Left renal pelvis (tissue), 4 donors: Measurements from ENCODE around the gene DNAJC27. TPM values are rescaled to one million over a fixed set of nuclear protein-coding genes. Genes with fewer than 3 reads are reported as not detected.
A peak's percentile ranks its signal among the peaks of the same experiment; 100 is the strongest.

ENCODE experiments used
- DNase-seq, 4 donors: peaks; one replicate each; pipeline ENCODE4 v3.0.0-alpha.2; 2013; ENCODE audit warnings: low read depth in 4 of 4, low spot score in 3 of 4
- polyA plus RNA-seq, 4 donors: library from polyadenylated mRNA; unstranded; fragments of 120-200 nt; gene quantifications; one replicate each; pipeline ENCODE4 v1.2.1, GENCODE V29; 2013; ENCODE audit not compliant: insufficient read length in 4 of 4

DNAJC27 gene
- polyA plus RNA-seq, 4 donors = 6.5 to 10.4 (median 10.1) TPM

- DNase-seq = no peak
Measured at GRCh38 chr2:24971286-24971535, 544 bp downstream of the DNAJC27 start.

- peak; percentile 39 to 50 (median 44) for DNase-seq
Measured at GRCh38 chr2:24970483-24971285, 1.1 kb downstream of the DNAJC27 start.

DNA sequence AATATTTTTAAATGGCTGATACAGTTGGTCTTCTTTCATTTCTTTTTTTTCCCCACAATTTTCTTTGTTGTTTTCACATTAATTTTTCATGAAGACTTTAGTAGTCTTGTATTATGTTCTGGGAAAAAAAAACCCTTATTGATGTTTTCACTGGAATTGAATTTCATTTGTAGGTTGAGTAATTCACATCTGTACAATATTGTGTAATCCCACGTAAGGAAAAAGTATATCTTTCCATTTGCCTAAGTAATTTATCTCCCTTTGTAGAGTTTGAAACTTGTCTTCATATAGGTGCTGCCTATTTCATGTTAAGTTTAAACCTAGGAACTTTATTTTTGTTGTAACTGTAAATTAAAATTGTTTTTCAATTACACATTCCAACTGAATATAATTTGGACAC, 2.0 kb downstream of the DNAJC27 start:
- no peak for DNase-seq

DNA sequence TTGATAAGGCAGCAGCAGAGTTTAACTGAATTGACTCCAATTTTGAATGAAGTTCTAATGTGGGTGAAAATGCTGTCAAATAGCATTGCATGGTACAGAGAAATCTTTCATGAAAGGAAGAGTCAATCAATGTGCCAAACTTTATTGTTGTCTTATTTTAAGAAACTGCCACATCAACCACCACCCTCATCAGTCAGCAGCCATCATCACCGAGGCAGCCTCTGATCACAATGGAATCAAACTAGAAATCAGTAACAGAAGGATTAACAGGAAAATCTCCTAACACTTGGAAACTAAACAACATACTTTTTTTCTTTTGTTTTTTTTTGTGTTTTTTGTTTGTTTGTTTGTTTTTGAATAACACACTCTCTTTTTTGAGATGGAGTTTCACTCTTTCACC, 9.9 kb downstream of the DNAJC27 start:
- DNase-seq = no peak

DNA sequence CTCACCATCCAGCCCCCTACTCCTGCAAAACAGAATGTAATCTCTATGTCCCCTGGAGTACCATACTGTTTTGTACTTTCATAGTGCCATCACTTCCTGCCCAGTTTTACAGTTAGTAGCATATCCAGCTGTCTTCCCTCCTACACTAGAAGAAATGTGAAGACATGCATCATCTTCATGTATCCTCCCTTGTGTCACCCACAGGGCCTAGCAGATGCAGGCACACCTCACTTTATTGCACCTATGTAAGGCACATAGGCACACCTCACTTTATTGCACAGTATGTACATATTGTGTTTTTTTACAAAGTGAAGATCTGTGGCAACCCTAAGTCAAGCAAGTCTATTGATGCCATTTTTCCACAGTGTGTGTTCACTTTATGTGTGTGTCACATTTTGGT, 12.0 kb downstream of the DNAJC27 start:
- DNase-seq = no peak

DNA sequence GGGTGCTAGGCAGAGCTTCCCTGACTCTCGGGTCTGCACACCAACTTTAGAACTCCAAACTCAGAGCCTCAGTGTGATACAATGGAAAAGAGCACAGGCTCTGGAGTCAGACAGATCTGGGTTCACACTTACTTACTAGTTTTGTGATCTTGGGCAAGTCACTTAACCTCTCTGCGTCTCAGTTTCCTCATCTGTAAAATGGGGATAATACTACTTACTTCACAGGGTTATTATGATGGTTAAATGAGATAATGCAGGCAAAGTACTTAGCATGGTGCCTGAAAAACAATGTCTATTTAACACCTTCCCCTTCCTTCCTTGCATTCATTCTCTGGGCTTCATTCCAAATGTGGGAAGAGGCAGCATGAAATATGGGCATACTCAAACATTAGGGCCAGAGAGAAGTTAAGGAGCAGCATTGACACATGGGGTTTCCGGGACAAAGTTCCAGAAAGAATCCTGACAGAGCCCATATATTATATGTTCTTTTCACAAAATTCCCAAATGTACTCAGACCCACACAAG, 13.3 kb downstream of the DNAJC27 start:
- DNase-seq = no peak

- no peak for DNase-seq
Measured at GRCh38 chr2:24957976-24958375, 13.8 kb downstream of the DNAJC27 start.

DNA sequence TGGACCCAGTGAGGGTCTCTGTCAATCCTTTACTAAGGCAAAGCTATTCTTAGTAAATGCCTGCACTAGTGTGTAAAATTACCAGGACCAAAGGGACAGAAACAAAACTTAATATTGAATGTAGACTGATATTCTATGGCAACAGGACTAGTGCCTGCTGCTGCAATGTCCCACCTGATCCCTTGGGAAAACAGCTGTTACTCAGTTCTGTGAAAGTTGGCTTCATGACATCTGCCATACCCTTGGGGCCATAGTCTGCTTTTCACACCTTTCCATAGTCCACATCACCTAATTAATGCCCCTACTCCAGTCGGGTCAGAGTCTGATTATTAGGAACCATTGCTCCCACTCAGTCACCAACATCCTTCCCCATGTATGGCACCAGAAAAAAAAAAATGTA, 14.5 kb downstream of the DNAJC27 start:
- DNase-seq = no peak

- no peak for DNase-seq
Measured at GRCh38 chr2:24955921-24956320, 15.8 kb downstream of the DNAJC27 start.

DNA sequence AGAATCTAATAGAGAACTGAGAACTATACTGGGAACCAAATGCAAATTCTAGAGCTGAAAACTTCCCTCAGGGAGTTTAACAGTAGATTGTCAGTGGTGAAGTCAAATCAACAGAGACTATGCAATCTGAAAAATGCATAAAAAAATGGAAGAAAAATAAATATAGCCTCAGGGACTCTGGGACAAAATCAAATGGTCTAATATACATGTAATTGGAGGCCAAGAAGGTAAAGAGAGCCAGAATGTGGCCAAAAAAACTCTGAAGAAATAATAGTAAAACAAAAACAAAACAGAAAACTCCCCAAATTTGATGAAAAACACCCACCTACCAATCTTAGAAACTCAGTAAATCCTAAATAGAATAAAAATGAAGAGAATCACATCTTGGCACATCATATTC, 16.5 kb downstream of the DNAJC27 start:
- no peak for DNase-seq

- no peak for DNase-seq
Measured at GRCh38 chr2:24950102-24950501, 21.7 kb downstream of the DNAJC27 start.

DNA sequence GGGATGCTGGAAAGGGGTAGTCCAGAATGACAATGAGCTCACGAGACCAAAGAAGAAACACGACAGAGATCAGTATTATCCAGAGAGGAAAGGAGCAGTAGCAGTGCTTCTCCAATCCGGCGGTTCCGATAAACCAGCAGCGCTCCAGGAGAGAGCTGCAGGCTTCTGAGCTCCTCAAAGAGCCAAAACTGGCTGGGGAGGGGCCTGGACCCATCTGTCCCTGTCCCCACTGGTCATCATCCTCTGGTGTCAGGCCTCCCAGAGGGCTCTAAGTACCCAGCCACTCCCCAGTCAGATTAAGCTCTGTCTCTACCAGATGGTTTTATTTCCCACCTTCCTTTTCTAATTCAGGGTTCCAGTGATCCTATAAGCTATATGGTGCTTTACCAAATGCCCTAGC, 23.2 kb downstream of the DNAJC27 start:
- no peak for DNase-seq

DNA sequence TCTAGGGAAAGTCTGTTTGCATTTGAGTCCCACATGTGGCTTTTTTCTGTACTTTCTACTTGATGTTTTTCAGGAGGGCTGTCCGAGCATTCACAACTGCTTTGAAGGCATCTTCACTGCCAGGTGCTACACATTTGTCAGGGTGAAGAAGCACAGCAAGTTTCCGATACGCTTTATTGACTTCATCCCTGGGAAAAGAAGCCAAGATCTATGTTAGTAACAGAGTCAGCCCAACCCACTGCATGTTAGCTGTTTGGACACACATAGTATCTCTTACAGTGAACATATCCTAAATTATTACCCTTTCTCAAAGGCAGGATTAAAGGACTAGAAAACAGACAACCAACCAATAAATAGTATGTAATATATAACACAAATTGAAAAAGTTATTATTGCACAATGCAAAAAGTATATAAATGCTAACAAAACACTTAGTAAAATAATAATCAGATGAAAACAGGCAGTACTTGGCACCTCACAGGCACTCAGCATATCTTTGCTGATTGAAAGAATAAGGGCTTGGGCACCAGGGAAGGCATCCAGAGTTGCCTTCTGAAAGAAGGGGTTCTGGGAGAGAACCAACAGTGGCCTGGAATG, 24.1 kb downstream of the DNAJC27 start:
- no peak for DNase-seq

DNA sequence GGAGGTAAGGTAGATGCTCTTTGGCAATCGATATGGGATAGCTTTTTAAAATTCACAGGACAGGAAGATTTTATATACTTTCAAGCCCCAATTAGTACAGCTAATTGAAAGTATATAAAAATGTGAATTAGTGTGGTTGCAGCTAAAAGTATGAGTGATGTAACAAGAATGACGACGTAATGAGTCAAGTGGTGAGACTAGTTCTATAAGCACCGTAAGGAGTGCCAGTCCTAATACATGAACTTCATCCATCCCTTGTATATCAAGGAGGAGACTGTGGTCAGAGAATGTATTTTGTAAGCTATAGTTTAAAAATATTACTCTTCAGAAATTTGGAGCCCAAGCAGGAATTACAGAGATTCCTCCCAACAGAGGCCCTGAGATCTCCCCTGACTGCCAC, 25.8 kb downstream of the DNAJC27 start:
- no peak for DNase-seq

DNA sequence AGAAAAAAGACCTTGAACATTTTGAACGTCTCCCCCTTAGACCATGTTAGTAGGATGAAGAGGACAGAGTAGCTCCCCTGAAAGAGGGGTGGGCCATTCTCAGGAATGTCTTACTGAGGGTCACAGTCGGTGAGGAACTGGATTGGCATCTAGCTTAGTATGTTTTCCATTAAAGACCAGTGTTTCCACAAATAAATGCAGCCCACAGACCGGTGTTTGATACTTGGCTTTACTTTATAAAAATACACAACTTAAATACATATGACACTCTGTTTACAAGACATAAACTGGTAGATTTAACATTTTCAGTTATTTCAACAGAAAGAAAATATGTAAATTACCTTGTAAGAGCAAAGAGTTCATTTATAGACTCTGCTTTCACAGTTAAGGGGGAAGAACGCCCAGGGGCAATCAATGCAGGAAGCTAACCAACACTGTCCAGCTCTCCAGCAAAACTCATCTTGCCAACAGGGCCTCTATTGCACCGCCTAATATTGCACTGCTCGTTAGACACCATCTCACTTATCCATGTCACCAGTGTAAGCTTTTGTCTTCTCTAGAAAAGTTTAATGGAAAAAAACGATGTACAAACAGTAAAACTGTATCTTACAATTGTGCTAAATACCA, 28.2 kb downstream of the DNAJC27 start:
- no peak for DNase-seq

GRCh38 chr2:24939353-24939752, 32.4 kb downstream of the DNAJC27 start:
- no peak for DNase-seq

- DNase-seq = no peak
Measured at GRCh38 chr2:24937236-24937635, 34.5 kb downstream of the DNAJC27 start.

DNA sequence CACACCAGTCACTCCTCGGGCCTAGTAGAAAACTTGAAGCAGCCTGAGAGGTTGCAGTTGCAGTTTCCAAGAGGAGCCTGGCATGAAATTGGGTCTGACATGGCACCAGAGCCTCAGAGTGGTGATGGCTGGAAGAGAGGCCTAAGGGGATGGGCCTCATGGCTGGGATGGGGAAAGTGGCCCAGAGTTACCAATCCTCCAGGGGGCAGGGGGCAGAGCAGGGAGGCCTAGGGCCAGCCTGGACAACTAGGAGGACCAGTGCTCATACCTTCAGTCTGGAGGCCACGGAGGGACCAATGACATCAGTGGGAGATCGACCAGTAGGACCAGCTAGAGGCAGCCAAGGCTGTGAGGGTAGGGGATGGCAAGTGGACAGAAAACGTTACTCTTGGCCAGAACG, 36.6 kb downstream of the DNAJC27 start:
- no peak for DNase-seq

- DNase-seq = no peak
Measured at GRCh38 chr2:24932715-24933114, 39.0 kb downstream of the DNAJC27 start.

DNA sequence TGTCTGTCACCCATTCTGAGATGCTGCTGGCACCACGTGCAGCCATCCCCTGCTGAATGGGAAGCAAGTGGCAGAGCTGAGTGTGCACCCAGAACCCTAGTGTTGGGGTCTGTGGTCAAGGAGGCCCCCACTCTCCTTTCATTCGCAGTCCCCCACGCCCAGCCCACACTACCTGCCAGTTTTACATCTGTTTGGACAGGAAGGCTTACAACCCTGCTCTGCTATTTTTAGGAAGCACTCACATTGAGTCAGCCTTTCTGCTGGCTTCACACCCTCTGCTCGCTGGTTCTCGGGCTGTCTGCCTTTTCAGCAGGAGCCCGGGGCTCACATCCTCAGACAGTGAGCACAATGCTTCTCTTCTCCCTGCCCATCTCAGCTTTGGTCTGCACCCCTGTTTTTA, 41.0 kb downstream of the DNAJC27 start:
- DNase-seq = no peak

DNA sequence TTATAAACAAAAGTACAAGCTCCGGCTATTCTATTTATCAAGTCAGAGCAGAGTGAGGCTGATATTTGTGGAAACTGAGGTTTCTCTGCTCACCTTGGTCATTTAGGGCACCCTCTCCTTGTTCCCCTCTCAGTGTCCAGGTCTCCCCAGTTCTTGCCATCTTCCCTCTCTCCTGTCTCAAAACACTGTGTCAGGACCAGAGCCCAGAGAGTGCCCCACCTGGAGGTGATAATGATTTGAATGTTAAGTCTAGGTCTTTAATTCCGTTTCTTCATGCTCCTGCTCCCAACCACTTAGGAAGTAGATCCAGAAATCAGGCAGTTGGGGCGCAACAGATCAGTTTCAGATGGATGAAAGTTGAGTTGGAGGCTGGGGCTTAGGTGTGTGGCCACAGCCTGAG, 42.5 kb downstream of the DNAJC27 start:
- DNase-seq = no peak

DNA sequence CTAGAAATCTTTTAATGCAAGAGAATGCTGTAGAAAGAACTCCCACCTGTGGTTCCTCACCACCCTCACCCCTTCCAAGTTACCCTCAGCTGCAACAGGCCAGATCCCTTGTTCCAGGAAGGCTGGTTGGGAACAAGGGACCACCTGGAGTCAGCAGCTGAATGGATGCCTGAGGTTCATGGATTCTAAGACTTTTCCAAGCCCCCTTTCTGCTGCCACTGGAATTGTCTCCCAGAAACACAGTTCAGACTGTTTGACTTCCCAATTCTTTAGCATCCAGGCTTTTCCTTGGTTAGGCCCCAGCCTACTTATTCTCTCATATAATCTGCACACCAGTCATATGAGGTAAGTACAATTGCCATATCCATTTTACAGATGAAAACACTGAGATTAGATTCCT, 43.7 kb downstream of the DNAJC27 start:
- DNase-seq = no peak
